ENCODE data around the gene NSG1. TPM values are rescaled to one million over a fixed set of nuclear protein-coding genes. Genes with fewer than 3 reads are reported as not detected.

Gene NSG1
- total RNA-seq, 2 donors from 2014 or later: 17.1 to 88.8 TPM

- Histone ChIP-seq H3K9me3 (no peaks in the 10 kb centered on the region), H3K4me3 (no peak overlapping the region), H3K27me3 (replicated peaks; ENCODE audit: insufficient read depth) (no peaks in the 10 kb centered on the region), H3K27ac (no peak overlapping the region), H3K36me3 (no peaks in the 10 kb centered on the region), H3K4me1 (replicated peaks) (no peaks in the 10 kb centered on the region)
- 82% methylated on average over 5 of the region's 5 CpGs for WGBS
- intact Hi-C loops (cut with DNase I): no loop called here
- DNase-seq (ENCODE audit: low spot score): no peak
- TF ChIP-seq POLR2AphosphoS5 (IDR thresholded peaks at IDR 0.05): no peak
- no peak for TF ChIP-seq POLR2A (IDR thresholded peaks at IDR 0.05)
Observed at GRCh38 chr4:4427886-4428285, 41.0 kb downstream of the NSG1 start.

- WGBS: 93% methylated on average over 10 of the region's 10 CpGs
- no peak for DNase-seq (ENCODE audit: low spot score)
- Histone ChIP-seq H3K4me1 (replicated peaks) (no peaks in the 10 kb centered on the region), H3K4me3 (no peak overlapping the region), H3K27ac (no peak overlapping the region), H3K27me3 (replicated peaks; ENCODE audit: insufficient read depth) (no peaks in the 10 kb centered on the region), H3K36me3 (no peaks in the 10 kb centered on the region), H3K9me3 (no peaks in the 10 kb centered on the region)
- TF ChIP-seq POLR2A (IDR thresholded peaks at IDR 0.05) (no peak), POLR2AphosphoS5 (IDR thresholded peaks at IDR 0.05) (no peak), CTCF (IDR thresholded peaks at IDR 0.05) (no peak)
- intact Hi-C loops (cut with DNase I): no loop called here
Observed at GRCh38 chr4:4428966-4429875, 42.3 kb downstream of the NSG1 start.

GRCh38 chr4:4430492-4431195 is 43.7 kb downstream of the NSG1 start:
- DNase-seq (ENCODE audit: low spot score): peak; percentile 29
- no peaks in the 10 kb centered on the region for H3K36me3 ChIP-seq
- WGBS: 53% methylated on average over 7 of the region's 7 CpGs
- TF ChIP-seq POLR2AphosphoS5 (IDR thresholded peaks at IDR 0.05) (no peak), CTCF (IDR thresholded peaks at IDR 0.05) (peak in 2 of 4 experiments; percentile 33 to 55), POLR2A (IDR thresholded peaks at IDR 0.05) (no peak)
- no peaks in the 10 kb centered on the region for H3K4me1 ChIP-seq (replicated peaks)
- H3K4me3 ChIP-seq: no peak overlapping the region
- no peaks in the 10 kb centered on the region for H3K27me3 ChIP-seq (replicated peaks; ENCODE audit: insufficient read depth)
- no peaks in the 10 kb centered on the region for H3K9me3 ChIP-seq
- no peak overlapping the region for H3K27ac ChIP-seq
- intact Hi-C loops (cut with DNase I): no loop called here

- Histone ChIP-seq H3K4me3 (no peak overlapping the region), H3K4me1 (replicated peaks) (no peaks in the 10 kb centered on the region), H3K27ac (no peak overlapping the region), H3K27me3 (replicated peaks; ENCODE audit: insufficient read depth) (no peaks in the 10 kb centered on the region), H3K36me3 (no peaks in the 10 kb centered on the region), H3K9me3 (no peaks in the 10 kb centered on the region)
- DNase-seq (ENCODE audit: low spot score): no peak
- intact Hi-C loops (cut with DNase I): no loop called here
- WGBS: 94% methylated on average over 11 of the region's 11 CpGs
- no peak for TF ChIP-seq POLR2A (IDR thresholded peaks at IDR 0.05)
- no peak for TF ChIP-seq POLR2AphosphoS5 (IDR thresholded peaks at IDR 0.05)
- no peak for TF ChIP-seq CTCF (IDR thresholded peaks at IDR 0.05)
Observed at GRCh38 chr4:4432341-4433125, 45.6 kb downstream of the NSG1 start.

- no peak for TF ChIP-seq POLR2AphosphoS5 (IDR thresholded peaks at IDR 0.05)
- intact Hi-C loops (cut with DNase I): no loop called here
- WGBS: 91% methylated on average over 4 of the region's 4 CpGs
- Histone ChIP-seq H3K4me3 (no peak overlapping the region), H3K27me3 (replicated peaks; ENCODE audit: insufficient read depth) (no peaks in the 10 kb centered on the region), H3K9me3 (no peaks in the 10 kb centered on the region), H3K27ac (no peak overlapping the region), H3K4me1 (replicated peaks) (no peaks in the 10 kb centered on the region), H3K36me3 (no peaks in the 10 kb centered on the region)
- DNase-seq (ENCODE audit: low spot score): no peak
Observed at GRCh38 chr4:4433941-4434340, 47.0 kb downstream of the NSG1 start.
